ENCODE measurements around the gene ACOX3.

- TF ChIP-seq SREBF2 (CRISPR knock-in tag; IDR thresholded peaks at IDR 0.05) (no peak), ZNF445 (CRISPR knock-in tag; IDR thresholded peaks at IDR 0.05; ENCODE audit: low read depth) (no peak), POLR2AphosphoS5 (IDR thresholded peaks at IDR 0.05; ENCODE audit: control insufficient read depth, insufficient read depth, low read depth, low read length) (no peak), POLR2A (conservative IDR thresholded peaks at IDR 0.05) (no peak), AFF4 (CRISPR knock-in tag; IDR thresholded peaks at IDR 0.05) (no peak), ZBTB33 (CRISPR knock-in tag; IDR thresholded peaks at IDR 0.05) (no peak), ATF1 (CRISPR knock-in tag; IDR thresholded peaks at IDR 0.05) (no peak), ATF1 (tag; IDR thresholded peaks at IDR 0.05) (no peak), TFE3 (CRISPR knock-in tag; IDR thresholded peaks at IDR 0.05) (no peak), FIP1L1 (IDR thresholded peaks at IDR 0.05; ENCODE audit: low read depth, low read length, poor library complexity, severe bottlenecking) (no peak), EZH2 (IDR thresholded peaks at IDR 0.05; ENCODE audit: borderline replicate concordance, low read depth, low read length) (no peak)
Measured at GRCh38 chr4:8340781-8341241, 99.7 kb downstream of the ACOX3 start.

All from K562 (cell line).